Memory B cell (primary cell): ENCODE measurements around the gene NEO1.
"Not testable (repeated sequence)": the region's sequence is repeated elsewhere in the genome, so short reads cannot be mapped to it uniquely, and the experiment has no call there.

Experiments used
- ATAC-seq: fragments of 150-1000 bp; cut with Tn5 transposase; 2 replicates; pipeline ENCODE4 v1.10.0; 2021; ENCODE audit warnings: low read depth, mild to moderate bottlenecking, moderate library complexity
- DNase-seq, 2 donors: peaks; one replicate each; pipeline ENCODE4 v3.0.0; 2022; ENCODE audit warnings: low spot score in 2 of 2
- H3K27ac Mint-ChIP-seq: one replicate; pipeline ENCODE4 v1.8.0; 2022; ENCODE audit warnings: mild to moderate bottlenecking, moderate library complexity, mixed read lengths
- H3K27me3 Mint-ChIP-seq: one replicate; pipeline ENCODE4 v1.8.0; 2022; ENCODE audit warnings: mixed read lengths
- H3K36me3 Mint-ChIP-seq: one replicate; pipeline ENCODE4 v1.8.0; 2022; ENCODE audit warnings: mild to moderate bottlenecking, mixed read lengths
- H3K4me1 Mint-ChIP-seq: one replicate; pipeline ENCODE4 v1.8.0; 2022; ENCODE audit warnings: mixed read lengths
- H3K4me3 Mint-ChIP-seq: one replicate; pipeline ENCODE4 v1.8.0; 2022; ENCODE audit warnings: mild to moderate bottlenecking, moderate library complexity, mixed read lengths
- H3K9me3 Mint-ChIP-seq: one replicate; pipeline ENCODE4 v1.8.0; 2022; ENCODE audit warnings: mixed read lengths

Gene NEO1

DNA sequence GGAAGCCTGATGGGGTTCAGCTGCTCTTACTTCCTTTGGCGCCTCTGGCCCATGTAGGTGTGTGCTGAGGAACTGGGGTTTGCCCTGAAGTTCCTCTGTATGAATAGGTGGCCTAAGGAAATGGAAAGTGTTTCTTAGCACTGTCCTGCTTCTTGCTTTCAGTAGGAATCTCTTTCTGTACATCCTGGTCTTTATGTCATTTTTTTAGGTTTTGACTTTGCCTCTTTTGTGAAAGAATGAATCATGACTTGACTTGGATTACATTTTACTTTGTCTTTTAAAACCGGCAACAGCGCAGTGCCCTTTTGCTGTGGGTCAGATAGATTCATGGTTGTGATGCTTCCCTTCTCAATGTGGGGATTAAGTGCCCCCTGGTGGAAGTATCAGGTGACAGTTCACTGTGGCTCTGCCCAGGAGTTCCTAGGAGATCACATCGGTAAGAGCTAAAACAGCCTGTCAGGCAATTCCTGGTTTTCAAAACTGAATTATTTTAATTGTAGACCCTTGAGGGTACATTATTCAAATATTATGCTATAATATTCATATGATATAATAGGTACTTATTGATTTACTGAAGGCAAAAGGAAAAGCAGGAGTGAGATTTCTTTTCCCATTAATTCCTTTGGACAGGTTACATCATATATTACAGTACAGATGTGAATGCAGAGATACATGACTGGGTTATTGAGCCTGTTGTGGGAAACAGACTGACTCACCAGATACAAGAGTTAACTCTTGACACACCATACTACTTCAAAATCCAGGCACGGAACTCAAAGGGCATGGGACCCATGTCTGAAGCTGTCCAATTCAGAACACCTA is 221.1 kb downstream of the NEO1 start:
- peak; percentile 73 for ATAC-seq
- no peaks in the 10 kb centered on the region for H3K9me3 Mint-ChIP-seq
- H3K27me3 Mint-ChIP-seq: no peaks in the 10 kb centered on the region
- H3K36me3 Mint-ChIP-seq: peaks cover 8% of the 10 kb centered on the region
- no peaks in the 10 kb centered on the region for H3K4me1 Mint-ChIP-seq
- DNase-seq: peak; percentile 22 to 46
- H3K27ac Mint-ChIP-seq: peak overlapping the region; percentile 11
- no peak overlapping the region for H3K4me3 Mint-ChIP-seq

- H3K4me3 Mint-ChIP-seq: no peak overlapping the region
- no peaks in the 10 kb centered on the region for H3K4me1 Mint-ChIP-seq
- H3K36me3 Mint-ChIP-seq: peaks cover 1% of the 10 kb centered on the region
- no peak overlapping the region for H3K27ac Mint-ChIP-seq
- no peak for ATAC-seq
- H3K27me3 Mint-ChIP-seq: no peaks in the 10 kb centered on the region
- no peak for DNase-seq
- no peaks in the 10 kb centered on the region for H3K9me3 Mint-ChIP-seq
Measured at GRCh38 chr15:73275862-73276261, 223.6 kb downstream of the NEO1 start.

DNA sequence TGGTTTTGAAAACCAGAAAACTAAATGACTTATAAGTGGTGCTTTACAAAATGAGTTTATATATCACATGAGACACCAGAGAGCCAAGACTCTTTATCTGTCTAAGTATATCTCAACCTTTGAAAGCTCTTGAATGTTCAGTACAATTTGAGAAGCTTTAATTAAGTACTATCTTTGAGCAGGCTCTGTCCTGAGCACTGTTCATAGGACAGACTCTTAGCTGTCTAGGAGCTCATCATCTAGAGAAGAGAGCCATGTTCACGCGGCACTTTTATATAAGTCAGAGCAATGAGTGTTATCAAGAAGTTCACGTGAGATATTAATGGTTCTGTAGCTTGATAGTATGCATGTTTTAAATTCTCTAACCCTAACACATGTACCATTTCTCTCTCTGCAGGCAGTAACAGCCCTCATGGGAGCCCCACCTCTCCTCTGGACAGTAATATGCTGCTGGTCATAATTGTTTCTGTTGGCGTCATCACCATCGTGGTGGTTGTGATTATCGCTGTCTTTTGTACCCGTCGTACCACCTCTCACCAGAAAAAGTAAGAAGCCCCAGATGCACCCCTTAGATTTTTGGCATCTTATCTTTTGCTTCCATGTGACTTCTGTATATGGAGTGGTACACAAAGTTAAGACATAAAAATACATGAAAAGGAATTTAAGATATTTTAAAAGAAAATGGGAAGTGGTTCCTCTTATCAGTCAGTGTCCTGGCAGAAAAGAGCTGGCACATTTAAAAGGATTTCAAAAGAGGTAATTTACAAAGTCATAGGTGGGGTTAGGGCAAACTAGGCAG is 230.5 kb downstream of the NEO1 start:
- Mint-ChIP-seq H3K4me3 (no peak overlapping the region), H3K9me3 (no peaks in the 10 kb centered on the region), H3K27ac (no peak overlapping the region), H3K4me1 (peaks cover 18% of the 10 kb centered on the region), H3K36me3 (peaks cover 10% of the 10 kb centered on the region), H3K27me3 (no peaks in the 10 kb centered on the region)
- DNase-seq (no peak), ATAC-seq (no peak)

DNA sequence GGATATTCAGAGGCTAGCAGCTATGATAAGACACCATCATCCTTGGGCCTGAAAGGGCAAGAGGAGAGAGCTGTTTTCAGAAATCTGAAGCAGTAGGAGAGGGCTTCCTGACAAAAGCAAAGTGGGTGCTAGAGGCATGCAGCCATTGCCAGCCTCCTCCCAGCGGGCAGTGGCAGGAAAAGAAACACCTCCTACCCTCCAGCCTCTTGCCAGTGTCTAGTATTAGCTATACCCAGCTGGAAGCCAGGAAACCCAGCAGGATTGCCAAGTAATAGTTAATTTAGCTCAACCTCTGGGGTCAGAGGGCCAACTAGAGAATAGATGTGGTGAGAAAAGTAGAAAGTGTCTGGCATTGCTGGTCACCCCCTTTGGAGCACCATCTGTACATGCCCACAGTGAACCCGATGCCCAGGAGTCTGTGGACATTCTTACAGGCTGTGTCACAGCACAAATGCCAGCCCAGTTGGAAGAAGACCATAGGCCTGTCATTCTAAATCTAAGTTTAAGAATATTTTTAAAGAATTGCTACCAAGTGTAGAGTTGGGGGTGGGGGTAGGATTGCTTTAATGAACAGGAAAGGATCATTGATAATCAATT is 231.2 kb downstream of the NEO1 start:
- no peak overlapping the region for H3K4me3 Mint-ChIP-seq
- ATAC-seq (no peak), DNase-seq (no peak)
- no peaks in the 10 kb centered on the region for H3K27me3 Mint-ChIP-seq
- no peak overlapping the region for H3K27ac Mint-ChIP-seq
- peaks cover 12% of the 10 kb centered on the region for H3K36me3 Mint-ChIP-seq
- no peaks in the 10 kb centered on the region for H3K9me3 Mint-ChIP-seq
- peaks cover 18% of the 10 kb centered on the region for H3K4me1 Mint-ChIP-seq

DNA sequence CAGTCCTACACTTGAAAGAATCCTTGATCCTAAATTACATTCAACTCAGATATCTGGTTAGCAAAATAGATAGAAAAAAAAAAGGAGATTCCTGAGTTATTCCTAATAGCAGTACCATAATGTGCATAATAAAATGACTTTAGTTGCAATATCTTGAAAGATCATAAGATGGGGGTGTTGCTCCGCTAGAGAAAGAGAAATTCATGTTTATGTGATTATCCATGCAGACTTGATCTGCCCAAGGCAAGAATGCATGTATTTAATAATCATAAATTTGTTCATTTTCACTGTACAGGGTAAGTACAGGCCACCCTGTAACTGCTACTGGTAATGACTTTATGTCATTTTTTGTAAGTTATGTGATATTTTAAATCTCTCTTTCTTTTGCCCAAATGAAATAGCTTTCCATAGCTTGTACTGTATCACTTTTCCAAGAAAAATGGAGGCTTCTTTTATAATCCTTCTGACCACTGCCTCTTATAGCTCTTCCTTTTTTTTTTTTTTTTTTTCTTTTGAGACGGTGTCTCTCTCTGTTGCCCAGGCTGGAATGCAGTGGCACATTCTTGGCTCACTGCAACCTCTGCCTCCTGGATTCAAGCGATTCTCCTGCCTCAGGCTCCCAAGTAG is 231.9 kb downstream of the NEO1 start:
- Mint-ChIP-seq H3K4me3 (no peak overlapping the region), H3K27me3 (no peaks in the 10 kb centered on the region), H3K4me1 (peaks cover 18% of the 10 kb centered on the region), H3K9me3 (no peaks in the 10 kb centered on the region), H3K36me3 (peaks cover 18% of the 10 kb centered on the region), H3K27ac (no peak overlapping the region)
- ATAC-seq (no peak), DNase-seq (no peak)

- DNase-seq: no peak
- no peaks in the 10 kb centered on the region for H3K9me3 Mint-ChIP-seq
- peaks cover 19% of the 10 kb centered on the region for H3K36me3 Mint-ChIP-seq
- H3K4me1 Mint-ChIP-seq: peaks cover 18% of the 10 kb centered on the region
- no peaks in the 10 kb centered on the region for H3K27me3 Mint-ChIP-seq
- peak overlapping the region; percentile 7 for H3K27ac Mint-ChIP-seq
- H3K4me3 Mint-ChIP-seq: no peak overlapping the region
- ATAC-seq: no peak
Measured at GRCh38 chr15:73286311-73286710, 234.0 kb downstream of the NEO1 start.

DNA sequence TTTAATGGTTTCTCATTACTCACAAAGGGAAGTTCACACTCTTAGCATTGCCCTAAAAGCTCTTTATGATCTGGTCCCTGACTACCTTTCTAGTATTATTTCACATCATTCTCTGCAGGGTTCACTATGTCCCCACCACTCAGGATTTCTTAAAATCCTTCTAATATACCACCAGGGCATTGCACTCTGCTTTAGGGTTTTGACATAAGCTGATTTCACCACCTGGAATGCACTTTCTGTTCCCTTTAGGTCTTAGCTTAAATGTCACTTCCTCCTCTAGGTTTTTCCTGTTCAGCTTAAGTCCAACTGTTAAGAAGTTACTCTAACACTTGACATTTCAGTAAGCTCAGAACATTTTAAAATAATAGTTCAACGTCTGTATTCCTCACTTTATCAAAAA is 234.8 kb downstream of the NEO1 start:
- H3K27ac Mint-ChIP-seq: peak overlapping the region; percentile 7
- DNase-seq (no peak), ATAC-seq (peak; percentile 55)
- no peaks in the 10 kb centered on the region for H3K9me3 Mint-ChIP-seq
- H3K27me3 Mint-ChIP-seq: no peaks in the 10 kb centered on the region
- no peak overlapping the region for H3K4me3 Mint-ChIP-seq
- peaks cover 18% of the 10 kb centered on the region for H3K4me1 Mint-ChIP-seq
- H3K36me3 Mint-ChIP-seq: peaks cover 19% of the 10 kb centered on the region

DNA sequence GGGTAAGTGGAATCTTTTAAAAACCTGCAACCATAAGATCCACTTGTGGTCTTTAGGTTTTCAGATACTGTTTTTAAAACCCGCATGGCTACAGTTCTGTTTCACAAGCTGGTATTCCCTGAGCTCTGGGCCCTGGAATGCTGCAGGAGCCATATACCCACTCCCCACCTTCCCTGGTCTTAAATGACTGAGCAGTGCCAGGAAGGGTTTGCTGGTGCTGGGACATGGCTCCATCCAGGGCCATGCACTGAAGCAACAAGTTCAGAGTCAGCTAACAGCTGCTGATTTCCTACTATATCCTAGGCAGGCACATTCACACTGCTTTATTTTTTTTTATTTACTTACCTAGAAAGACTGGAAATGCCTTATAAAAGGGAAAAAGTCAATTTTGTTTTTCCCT is 239.2 kb downstream of the NEO1 start:
- no peak for DNase-seq
- H3K9me3 Mint-ChIP-seq: no peaks in the 10 kb centered on the region
- H3K27me3 Mint-ChIP-seq: no peaks in the 10 kb centered on the region
- no peak overlapping the region for H3K4me3 Mint-ChIP-seq
- peaks cover 17% of the 10 kb centered on the region for H3K36me3 Mint-ChIP-seq
- peaks cover 9% of the 10 kb centered on the region for H3K4me1 Mint-ChIP-seq
- no peak overlapping the region for H3K27ac Mint-ChIP-seq
- no peak for ATAC-seq

DNA sequence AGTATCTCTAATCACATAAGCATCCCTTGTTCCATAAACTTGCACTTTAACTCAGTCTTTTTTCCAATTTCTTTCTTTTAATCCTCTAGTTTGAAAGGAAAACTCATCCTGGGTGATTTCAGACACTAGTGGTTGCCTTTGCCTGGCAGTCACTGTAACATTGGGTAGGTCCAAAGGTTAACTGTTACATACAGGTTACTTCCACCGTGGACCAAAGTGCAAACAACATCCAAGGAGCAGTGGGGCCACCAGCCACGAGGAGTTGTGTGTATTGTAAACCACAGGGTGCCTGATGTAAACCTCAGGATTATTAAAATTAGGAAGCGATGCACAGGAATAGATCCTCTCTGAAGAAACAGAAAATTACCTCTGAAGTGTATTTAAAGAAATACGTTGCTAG is 241.5 kb downstream of the NEO1 start:
- Mint-ChIP-seq H3K36me3 (peaks cover 14% of the 10 kb centered on the region), H3K27ac (no peak overlapping the region), H3K4me3 (no peak overlapping the region), H3K9me3 (no peaks in the 10 kb centered on the region), H3K27me3 (no peaks in the 10 kb centered on the region), H3K4me1 (no peaks in the 10 kb centered on the region)
- DNase-seq (no peak), ATAC-seq (no peak)

DNA sequence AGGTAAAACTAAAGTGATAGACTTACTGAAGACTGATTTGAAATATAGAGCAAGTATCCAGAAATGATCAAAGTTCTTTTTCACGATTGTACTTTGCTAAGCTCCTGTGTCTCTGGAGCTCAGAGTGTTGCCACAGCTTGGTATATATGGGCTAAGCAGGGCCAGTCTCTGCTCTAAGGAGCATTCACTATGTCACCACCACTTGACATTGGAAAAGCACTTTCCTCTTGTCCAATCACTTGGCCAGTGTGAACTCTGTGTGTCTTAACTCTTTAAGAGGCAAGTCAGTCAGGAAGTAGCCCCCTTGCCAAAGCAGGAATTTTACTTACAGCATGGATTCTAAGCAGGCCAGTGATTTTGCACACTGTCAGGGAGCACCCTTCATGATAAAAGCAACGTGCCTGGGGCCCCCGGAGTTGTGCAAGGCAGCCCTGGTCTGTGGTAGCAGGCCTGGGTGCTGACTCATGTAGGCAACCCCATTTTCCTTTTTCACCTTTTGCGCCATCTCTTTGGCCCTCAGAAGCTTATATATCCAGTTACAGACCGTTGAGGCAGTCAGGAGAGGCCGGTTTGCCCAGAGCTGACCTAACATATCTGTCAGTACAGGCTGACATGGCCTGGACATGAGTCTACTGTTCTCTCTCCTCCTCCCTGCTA is 243.5 kb downstream of the NEO1 start:
- Mint-ChIP-seq H3K27ac (no peak overlapping the region), H3K4me1 (no peaks in the 10 kb centered on the region), H3K36me3 (peaks cover 8% of the 10 kb centered on the region), H3K27me3 (no peaks in the 10 kb centered on the region), H3K4me3 (no peak overlapping the region), H3K9me3 (no peaks in the 10 kb centered on the region)
- DNase-seq (no peak), ATAC-seq (no peak)

GRCh38 chr15:73296609-73297353 is 244.5 kb downstream of the NEO1 start:
- Mint-ChIP-seq H3K4me1 (no peaks in the 10 kb centered on the region), H3K27me3 (no peaks in the 10 kb centered on the region), H3K36me3 (peaks cover 11% of the 10 kb centered on the region), H3K4me3 (no peak overlapping the region), H3K9me3 (no peaks in the 10 kb centered on the region), H3K27ac (no peak overlapping the region)
- ATAC-seq (no peak), DNase-seq (no peak)

DNA sequence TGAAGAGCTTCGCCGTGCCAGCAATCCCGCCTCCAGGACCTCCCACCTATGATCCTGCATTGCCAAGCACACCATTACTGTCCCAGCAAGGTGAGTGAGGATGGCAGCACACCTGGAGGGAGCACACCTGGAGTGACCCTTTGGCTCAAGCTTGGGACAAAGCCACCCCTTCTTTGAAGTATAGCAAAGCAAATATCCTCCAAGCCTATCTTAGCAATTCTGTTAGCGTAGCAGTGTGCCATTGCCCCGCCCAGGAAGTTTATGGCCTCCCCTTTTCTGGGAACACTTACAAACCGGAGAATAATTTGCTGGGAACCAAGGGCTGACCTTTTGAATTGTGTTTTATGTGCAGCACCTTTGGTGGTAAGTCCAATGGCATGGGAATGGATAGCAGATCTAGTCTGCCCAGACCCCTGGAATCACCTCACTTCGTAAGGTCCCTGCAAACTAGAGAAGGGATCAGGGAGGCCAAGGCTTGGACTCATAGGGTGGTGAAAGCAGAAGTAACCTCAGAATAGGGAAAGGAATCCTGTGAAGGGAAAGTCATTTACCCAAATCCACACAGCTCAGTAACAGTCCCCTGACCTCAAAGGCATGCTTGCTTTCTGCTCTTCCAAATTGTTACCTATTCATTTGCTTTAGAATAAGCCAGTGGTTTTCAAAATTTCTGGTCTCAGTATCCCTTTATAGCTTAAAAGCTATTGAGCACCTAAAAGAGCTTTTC is 246.4 kb downstream of the NEO1 start:
- Mint-ChIP-seq H3K9me3 (no peaks in the 10 kb centered on the region), H3K4me3 (no peak overlapping the region), H3K4me1 (peaks cover 4% of the 10 kb centered on the region), H3K27ac (no peak overlapping the region), H3K36me3 (peaks cover 23% of the 10 kb centered on the region), H3K27me3 (no peaks in the 10 kb centered on the region)
- ATAC-seq (no peak), DNase-seq (no peak)

DNA sequence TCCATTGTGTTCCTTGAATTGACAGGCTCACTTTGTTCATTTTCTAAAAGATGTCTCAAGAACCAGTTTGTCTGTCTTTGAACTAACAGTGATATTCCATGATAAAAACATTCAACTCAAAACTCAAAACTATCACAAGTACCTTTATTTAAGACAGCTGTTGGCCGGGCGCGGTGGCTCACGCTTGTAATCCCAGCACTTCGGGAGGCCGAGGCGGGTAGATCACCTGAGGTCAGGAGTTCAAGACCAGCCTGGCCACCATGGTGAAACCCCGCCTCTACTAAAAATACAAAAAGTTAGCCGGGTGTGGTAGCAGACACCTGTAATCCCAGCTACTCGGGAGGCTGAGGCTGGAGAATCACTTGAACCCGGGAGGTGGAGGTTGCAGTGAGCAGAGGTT is 248.0 kb downstream of the NEO1 start:
- H3K36me3 Mint-ChIP-seq: peaks cover 22% of the 10 kb centered on the region
- not testable (repeated sequence) for DNase-seq, H3K4me1 Mint-ChIP-seq, ATAC-seq, H3K4me3 Mint-ChIP-seq, H3K27ac Mint-ChIP-seq, H3K27me3 Mint-ChIP-seq, H3K9me3 Mint-ChIP-seq
